HepG2 (cell line): ENCODE results near the gene MAJIN. TPM values are rescaled to one million over a fixed set of nuclear protein-coding genes. Genes with fewer than 3 reads are reported as not detected.
A peak's percentile ranks its signal among the peaks of the same experiment; 100 is the strongest.

Source experiments
- ADNP ChIP-seq: sonication (generic); formaldehyde crosslinking; IDR thresholded peaks from 2 replicates; pipeline ENCODE4 v1.4.0; 2020; ENCODE audit warnings: missing genetic modification reagents
- FOXK1 ChIP-seq: sonication (generic); formaldehyde crosslinking; IDR thresholded peaks from 2 replicates; pipeline ENCODE4 v1.4.0; 2020; ENCODE audit warnings: low read depth, missing genetic modification reagents, borderline replicate concordance
- GPN1 ChIP-seq: sonication (generic); formaldehyde crosslinking; IDR thresholded peaks from 2 replicates; pipeline ENCODE4 v1.5.1; 2020; ENCODE audit warnings: missing genetic modification reagents, borderline replicate concordance
- HOXA9 ChIP-seq: sonication (generic); formaldehyde crosslinking; IDR thresholded peaks from 2 replicates; pipeline ENCODE4 v1.8.1; 2022; ENCODE audit warnings: missing genetic modification reagents, mild to moderate bottlenecking, moderate library complexity, borderline replicate concordance
- JDP2 ChIP-seq: sonication (generic); formaldehyde crosslinking; IDR thresholded peaks from 2 replicates; pipeline ENCODE4 v1.8.1; 2022; ENCODE audit warnings: missing genetic modification reagents, borderline replicate concordance
- NCOR1 ChIP-seq: fragments of 200-600 bp; sonication (generic); IDR thresholded peaks from 2 replicates; pipeline ENCODE4 v1.7.0; 2017; ENCODE audit warnings: antibody characterized with exemption, low read length, borderline replicate concordance
- SALL1 ChIP-seq: sonication (generic); formaldehyde crosslinking; IDR thresholded peaks from 2 replicates; pipeline ENCODE4 v1.8.0; 2022; ENCODE audit warnings: mild to moderate bottlenecking, missing genetic modification reagents
- ZFAT ChIP-seq: sonication (generic); formaldehyde crosslinking; conservative IDR thresholded peaks from 2 replicates; pipeline ENCODE4 v1.8.1; 2023; ENCODE audit warnings: missing genetic modification reagents, inconsistent platforms
- ZNF34 ChIP-seq: sonication (generic); formaldehyde crosslinking; IDR thresholded peaks from 2 replicates; pipeline ENCODE4 v1.4.0; 2020; ENCODE audit warnings: mild to moderate bottlenecking, missing genetic modification reagents, borderline replicate concordance
- polyA plus RNA-seq, 8 experiments: library from polyadenylated mRNA; depleted of rRNA in 3 of 8; stranded (reverse) in 7 of 8; unstranded in 1 of 8; fragments of >200 nt; fragmentation: Illumina TruSeq in 4 of 8; extraction: Trizol in 4 of 8; gene quantifications; 2 replicates each; pipeline versions ENCODE4 v1.2.1 to v1.2.3, GENCODE V29; 2011 to 2016; ENCODE audit warnings: low read depth in 4 of 8, missing spikeins in 1 of 8, mixed read lengths in 1 of 8; ENCODE audit not compliant: insufficient read depth in 1 of 8
- total RNA-seq, 5 experiments: library from RNA; depleted of rRNA; stranded (reverse); fragments of >200 nt; fragmentation: Illumina TruSeq; extraction: Trizol; gene quantifications; 2 replicates each; pipeline ENCODE4 v1.2.3, GENCODE V29; 2016; ENCODE audit warnings: low read depth in 1 of 5
- TF ChIP-seq, protein P1 (sequence below): sonication (generic); formaldehyde crosslinking; IDR thresholded peaks from 2 replicates; pipeline ENCODE4 v1.4.0; 2020; ENCODE audit warnings: mild to moderate bottlenecking, missing genetic modification reagents
- TF ChIP-seq, protein P2 (sequence below): sonication (generic); formaldehyde crosslinking; IDR thresholded peaks from 2 replicates; pipeline ENCODE4 v1.4.0; 2020; ENCODE audit warnings: low read depth, missing genetic modification reagents
- TF ChIP-seq, protein P3 (sequence below): sonication (generic); formaldehyde crosslinking; IDR thresholded peaks from 2 replicates; pipeline ENCODE4 v1.5.1; 2020; ENCODE audit warnings: mild to moderate bottlenecking, missing genetic modification reagents

MAJIN gene
- total and polyA plus RNA-seq, 2 of the 13 experiments (the other 11 are each of a cell fraction or from before 2014, with no cell fraction given): not detected

DNA sequence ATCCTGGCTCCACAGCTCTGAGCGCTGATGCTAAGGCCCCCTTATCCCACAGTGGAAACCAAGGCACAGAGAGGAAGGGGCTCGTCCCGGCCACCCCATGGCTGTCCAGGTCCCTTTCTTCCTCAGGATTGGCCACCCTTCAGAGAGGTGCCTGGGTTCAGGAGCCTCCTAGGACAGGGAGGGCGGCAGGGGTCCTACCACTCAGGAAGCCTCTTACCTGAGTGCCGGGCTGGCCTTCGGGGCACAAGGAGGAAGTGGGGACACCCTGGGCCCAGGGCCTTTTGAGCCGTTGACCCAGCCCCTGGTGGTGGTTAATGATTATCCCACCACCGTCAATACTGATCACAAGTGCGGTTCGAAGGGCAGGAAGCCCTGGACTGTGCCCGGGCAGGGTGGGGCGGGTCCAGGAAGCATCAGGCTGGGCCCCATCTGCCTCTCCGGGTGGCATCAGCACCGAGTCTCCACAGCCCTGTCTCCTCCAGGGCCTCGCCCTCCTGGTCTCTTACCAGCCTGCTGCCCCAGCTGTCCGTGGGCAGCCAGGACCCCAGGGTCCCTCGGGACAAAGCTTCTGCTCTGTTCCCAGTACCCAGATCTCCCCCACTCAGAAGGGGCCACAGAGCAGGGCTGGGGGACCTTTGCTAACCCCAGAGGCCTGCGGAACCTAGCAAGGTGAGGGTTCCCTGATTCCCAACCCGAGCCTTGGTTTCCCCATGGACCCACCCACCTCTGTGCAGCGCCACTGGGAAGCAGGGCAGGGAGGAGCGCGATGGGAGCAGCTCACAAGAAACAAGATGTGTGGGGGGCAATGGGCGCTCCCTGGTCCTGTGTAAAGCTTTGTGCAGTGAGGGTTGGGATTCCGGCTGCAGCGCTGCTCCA is 78.5 kb downstream of the MAJIN start (continued):
- TF ChIP-seq, protein P1, sequence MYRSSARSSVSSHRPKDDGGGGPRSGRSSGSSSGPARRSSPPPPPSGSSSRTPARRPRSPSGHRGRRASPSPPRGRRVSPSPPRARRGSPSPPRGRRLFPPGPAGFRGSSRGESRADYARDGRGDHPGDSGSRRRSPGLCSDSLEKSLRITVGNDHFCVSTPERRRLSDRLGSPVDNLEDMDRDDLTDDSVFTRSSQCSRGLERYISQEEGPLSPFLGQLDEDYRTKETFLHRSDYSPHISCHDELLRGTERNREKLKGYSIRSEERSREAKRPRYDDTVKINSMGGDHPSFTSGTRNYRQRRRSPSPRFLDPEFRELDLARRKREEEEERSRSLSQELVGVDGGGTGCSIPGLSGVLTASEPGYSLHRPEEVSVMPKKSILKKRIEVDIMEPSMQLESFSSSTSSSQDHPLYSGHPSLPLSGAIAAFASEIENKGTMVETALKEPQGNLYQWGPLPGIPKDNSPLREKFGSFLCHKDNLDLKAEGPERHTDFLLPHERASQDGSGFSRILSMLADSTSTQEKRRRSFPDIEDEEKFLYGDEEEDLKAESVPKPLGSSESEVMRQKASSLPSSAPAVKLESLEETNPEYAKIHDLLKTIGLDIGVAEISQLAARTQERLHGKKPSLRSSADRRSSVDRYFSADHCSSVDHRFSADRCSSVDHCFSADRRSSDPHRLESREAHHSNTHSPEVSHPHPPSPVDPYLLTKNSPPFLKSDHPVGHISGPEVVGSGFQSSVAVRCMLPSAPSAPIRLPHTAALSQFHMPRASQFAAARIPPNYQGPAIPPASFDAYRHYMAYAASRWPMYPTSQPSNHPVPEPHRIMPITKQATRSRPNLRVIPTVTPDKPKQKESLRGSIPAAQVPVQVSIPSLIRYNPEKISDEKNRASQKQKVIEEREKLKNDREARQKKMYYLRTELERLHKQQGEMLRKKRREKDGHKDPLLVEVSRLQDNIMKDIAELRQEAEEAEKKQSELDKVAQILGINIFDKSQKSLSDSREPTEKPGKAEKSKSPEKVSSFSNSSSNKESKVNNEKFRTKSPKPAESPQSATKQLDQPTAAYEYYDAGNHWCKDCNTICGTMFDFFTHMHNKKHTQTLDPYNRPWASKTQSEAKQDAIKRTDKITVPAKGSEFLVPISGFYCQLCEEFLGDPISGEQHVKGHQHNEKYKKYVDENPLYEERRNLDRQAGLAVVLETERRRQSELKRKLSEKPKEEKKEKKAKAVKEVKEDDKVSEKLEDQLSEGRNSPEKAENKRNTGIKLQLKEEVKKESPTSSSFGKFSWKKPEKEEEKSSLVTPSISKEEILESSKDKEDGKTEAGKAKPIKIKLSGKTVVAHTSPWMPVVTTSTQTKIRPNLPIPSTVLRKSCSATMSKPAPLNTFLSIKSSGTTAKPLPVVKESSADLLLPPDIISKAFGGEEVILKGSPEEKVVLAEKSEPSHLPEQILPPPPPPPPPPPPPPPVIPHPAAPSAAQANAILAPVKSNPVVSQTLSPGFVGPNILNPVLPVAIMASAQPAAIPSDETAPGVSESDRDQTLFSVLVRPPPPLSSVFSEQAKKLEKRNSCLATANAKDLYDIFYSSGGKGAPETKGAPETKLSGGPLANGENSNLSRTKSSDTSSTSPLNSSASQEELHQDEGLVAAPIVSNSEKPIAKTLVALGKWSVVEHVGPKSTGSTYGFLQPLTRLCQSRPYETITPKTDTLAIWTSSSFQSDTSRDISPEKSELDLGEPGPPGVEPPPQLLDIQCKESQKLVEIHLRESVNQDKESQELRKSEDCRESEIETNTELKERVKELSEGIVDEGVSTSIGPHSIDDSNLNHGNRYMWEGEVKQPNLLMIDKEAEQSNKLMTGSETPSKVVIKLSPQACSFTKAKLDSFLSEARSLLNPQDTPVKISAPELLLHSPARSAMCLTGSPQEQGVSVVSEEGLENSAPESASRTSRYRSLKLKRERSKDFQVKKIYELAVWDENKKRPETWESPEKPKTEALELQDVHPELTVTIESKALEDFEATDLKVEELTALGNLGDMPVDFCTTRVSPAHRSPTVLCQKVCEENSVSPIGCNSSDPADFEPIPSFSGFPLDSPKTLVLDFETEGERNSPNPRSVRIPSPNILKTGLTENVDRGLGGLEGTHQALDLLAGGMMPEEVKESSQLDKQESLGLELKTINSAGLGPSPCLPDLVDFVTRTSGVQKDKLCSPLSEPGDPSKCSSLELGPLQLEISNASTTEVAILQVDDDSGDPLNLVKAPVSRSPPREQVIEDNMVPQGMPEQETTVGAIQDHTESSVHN (CRISPR knock-in tag): no peak; the same call in none of the 2 replicates
- TF ChIP-seq, protein P2, sequence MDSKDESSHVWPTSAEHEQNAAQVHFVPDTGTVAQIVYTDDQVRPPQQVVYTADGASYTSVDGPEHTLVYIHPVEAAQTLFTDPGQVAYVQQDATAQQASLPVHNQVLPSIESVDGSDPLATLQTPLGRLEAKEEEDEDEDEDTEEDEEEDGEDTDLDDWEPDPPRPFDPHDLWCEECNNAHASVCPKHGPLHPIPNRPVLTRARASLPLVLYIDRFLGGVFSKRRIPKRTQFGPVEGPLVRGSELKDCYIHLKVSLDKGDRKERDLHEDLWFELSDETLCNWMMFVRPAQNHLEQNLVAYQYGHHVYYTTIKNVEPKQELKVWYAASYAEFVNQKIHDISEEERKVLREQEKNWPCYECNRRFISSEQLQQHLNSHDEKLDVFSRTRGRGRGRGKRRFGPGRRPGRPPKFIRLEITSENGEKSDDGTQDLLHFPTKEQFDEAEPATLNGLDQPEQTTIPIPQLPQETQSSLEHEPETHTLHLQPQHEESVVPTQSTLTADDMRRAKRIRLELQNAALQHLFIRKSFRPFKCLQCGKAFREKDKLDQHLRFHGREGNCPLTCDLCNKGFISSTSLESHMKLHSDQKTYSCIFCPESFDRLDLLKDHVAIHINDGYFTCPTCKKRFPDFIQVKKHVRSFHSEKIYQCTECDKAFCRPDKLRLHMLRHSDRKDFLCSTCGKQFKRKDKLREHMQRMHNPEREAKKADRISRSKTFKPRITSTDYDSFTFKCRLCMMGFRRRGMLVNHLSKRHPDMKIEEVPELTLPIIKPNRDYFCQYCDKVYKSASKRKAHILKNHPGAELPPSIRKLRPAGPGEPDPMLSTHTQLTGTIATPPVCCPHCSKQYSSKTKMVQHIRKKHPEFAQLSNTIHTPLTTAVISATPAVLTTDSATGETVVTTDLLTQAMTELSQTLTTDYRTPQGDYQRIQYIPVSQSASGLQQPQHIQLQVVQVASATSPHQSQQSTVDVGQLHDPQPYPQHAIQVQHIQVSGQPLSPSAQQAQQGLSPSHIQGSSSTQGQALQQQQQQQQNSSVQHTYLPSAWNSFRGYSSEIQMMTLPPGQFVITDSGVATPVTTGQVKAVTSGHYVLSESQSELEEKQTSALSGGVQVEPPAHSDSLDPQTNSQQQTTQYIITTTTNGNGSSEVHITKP (CRISPR knock-in tag): 0 out of 2 replicates have a peak, but pooled peaks have one; percentile 17
- TF ChIP-seq JDP2 (no peak), ZFAT (CRISPR knock-in tag) (no peak), ADNP (CRISPR knock-in tag) (no peak), NCOR1 (no peak; the same call in 1 of the 2 replicates), GPN1 (CRISPR knock-in tag) (no peak), ZNF34 (CRISPR knock-in tag) (no peak), HOXA9 (no peak), FOXK1 (0 out of 2 replicates have a peak, but pooled peaks have one; percentile 32), SALL1 (CRISPR knock-in tag) (peak; percentile 85)
- TF ChIP-seq, protein P3, sequence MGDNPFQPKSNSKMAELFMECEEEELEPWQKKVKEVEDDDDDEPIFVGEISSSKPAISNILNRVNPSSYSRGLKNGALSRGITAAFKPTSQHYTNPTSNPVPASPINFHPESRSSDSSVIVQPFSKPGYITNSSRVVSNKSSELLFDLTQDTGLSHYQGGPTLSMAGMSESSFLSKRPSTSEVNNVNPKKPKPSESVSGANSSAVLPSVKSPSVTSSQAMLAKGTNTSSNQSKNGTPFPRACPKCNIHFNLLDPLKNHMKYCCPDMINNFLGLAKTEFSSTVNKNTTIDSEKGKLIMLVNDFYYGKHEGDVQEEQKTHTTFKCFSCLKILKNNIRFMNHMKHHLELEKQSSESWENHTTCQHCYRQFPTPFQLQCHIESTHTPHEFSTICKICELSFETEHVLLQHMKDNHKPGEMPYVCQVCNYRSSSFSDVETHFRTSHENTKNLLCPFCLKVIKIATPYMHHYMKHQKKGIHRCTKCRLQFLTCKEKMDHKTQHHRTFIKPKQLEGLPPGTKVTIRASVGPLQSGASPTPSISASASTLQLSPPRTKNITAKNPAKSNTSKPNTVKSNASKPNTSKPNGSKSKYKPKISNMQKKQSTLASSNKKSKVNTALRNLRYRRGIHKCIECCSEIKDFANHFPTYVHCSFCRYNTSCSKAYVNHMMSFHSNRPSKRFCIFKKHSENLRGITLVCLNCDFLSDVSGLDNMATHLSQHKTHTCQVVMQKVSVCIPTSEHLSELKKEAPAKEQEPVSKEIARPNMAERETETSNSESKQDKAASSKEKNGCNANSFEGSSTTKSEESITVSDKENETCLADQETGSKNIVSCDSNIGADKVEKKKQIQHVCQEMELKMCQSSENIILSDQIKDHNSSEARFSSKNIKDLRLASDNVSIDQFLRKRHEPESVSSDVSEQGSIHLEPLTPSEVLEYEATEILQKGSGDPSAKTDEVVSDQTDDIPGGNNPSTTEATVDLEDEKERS (CRISPR knock-in tag): no peak; the same call in 1 of the 2 replicates
